ENCODE measurements around the gene TSBP1.
"Not testable (repeated sequence)": the region's sequence is repeated elsewhere in the genome, so short reads cannot be mapped to it uniquely, and the experiment has no call there.

TSBP1 gene

DNA sequence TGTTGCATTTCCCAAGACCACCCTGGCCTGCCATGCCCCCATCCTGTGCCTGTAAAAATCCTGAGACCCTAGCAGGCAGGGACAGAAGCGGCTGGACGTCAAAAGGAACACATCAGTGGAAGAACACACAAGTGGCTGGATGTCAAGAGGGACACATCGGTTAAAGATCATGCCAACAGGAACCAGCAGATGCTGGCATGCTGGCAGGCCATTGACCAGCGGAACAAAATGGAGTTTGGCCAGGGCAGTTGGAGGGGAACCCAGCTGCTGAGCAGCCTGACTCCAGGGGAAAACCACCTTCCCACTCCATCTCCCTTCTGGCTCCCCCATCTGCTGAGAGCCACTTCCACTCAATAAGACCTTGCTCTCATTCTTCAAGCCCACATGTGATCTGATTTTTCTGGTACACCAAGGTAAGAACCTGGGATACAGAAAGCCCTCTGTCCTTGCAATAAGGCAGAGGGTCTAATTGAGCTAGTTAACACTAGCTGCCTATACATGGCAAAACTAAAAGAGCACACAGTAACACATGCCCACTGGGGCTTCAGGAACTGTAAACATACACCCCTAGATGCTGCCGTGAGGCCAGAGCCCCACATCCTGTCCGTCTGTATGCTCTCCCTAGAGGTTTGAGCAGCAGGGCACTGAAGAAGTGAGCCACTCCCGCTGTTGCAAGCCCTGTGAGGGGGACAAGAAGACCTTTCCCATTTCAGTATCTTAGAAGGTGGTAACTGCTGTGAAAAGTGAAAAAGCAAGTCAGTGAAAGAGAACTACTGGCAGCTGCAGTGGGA, 4.2 kb upstream of the TSBP1 start:
- DNase-seq (ENCODE audit: low spot score) = no peak

DNA sequence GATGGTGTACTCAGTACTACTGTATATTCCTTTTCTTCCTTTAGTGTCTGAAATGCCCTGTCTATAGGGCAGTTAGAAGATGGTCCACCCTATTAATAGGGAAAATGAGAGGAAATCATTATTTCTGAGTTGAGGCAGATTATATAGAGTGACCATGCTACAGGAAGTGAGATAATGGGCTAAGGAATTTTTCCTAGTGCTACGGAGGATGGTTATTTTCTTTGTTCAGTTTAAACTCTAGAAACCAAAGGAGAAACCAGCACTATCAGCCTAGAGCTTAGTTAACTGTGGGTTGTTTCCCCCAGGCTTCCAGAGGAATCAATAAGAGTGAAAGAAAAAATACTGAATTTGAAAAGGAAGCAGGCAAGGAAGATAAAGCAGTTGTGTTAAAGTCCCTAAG, 474 bp downstream of the TSBP1 start:
- DNase-seq (ENCODE audit: low spot score) = no peak

DNA sequence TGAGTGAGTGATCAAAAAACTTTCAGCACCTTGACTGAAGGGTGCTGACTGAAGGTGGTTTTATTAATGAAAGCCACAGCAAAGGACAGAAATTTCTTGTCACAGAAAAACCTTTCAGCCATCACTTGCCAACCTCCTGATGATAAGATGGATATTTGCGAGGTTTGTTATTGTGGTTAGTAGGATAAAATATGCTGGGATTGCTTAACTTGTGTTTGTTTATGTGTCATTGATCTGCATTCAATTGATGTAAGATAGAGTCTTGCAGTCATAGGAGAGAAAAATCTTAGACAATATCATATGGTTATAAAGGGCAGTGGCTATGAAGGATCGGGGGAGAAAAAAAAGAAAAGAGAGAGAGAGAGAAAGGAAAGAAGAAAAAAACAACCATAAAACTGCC, 1.2 kb downstream of the TSBP1 start:
- no peak for DNase-seq (ENCODE audit: low spot score)

DNA sequence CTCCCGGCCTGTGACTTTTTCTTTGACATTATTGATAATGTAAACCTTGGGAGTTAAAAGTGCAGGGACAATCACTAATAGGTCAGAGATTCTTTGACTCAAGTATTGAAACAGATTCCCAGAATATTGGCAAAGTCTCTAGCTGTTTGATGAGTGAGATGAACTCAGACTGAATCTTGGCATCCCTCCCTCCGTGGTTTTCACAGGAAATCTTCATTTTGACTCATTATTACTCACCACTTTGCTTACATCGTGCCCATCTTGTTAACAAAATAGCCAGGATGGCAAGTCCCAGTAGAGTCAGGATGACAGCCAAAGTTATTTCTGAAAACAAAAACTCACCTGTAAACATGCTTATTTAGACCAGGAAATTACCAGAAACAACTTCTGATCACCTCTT, 2.0 kb downstream of the TSBP1 start:
- DNase-seq (ENCODE audit: low spot score) = no peak

DNA sequence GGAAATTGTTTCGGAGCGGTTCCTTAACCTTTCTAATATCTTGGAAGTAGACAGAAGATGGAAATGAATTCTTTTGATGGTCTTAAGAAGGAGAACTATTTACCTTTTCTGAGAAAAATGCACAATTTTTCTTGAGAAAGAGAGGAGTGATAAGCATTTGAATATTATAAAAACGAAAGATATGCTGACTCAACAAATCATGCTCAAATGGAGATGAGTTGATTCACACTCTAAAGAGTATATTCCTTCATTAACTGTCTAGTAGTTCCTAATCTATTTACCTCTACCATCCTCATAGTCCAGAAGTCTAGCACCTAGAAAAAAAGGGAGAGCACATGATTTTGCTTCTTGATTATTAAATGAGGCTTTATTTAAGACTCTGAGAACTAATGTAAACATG, 4.1 kb downstream of the TSBP1 start:
- no peak for DNase-seq (ENCODE audit: low spot score)

DNA sequence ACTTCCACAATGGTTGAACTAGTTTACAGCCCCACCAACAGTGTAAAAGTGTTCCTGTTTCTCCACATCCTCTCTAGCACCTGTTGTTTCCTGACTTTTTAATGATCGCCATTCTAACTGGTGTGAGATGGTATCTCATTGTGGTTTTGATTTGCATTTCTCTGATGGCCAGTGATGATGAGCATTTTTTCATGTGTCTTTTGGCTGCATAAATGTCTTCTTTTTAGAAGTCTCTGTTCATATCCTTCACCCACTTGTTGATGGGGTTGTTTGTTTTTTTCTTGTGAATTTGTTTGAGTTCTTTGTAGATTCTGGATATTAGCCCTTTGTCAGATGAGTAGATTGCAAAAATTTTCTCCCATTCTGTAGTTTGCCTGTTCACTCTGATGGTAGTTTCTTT, 12.5 kb downstream of the TSBP1 start:
- DNase-seq (ENCODE audit: low spot score) = not testable (repeated sequence)

DNA sequence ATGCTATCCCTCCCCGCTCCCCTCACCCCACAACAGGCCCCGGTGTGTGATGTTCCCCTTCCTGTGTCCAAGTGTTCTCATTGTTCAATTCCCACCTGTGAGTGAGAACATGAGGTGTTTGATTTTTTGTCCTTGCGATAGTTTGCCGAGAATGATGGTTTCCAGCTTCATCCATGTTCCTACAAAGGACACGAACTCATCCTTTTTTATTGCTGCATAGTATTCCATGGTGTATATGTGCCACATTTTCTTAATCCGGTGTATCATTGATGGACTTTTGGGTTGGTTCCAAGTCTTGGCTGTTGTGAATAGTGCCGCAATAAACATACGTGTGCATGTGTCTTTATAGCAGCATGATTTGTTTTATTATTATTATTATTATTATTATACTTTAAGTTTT, 13.2 kb downstream of the TSBP1 start:
- DNase-seq (ENCODE audit: low spot score) = not testable (repeated sequence)

- no peak for DNase-seq (ENCODE audit: low spot score)
These were observed 16.7 kb downstream of the TSBP1 start for GRCh38 chr6:32355018-32355417.

DNA sequence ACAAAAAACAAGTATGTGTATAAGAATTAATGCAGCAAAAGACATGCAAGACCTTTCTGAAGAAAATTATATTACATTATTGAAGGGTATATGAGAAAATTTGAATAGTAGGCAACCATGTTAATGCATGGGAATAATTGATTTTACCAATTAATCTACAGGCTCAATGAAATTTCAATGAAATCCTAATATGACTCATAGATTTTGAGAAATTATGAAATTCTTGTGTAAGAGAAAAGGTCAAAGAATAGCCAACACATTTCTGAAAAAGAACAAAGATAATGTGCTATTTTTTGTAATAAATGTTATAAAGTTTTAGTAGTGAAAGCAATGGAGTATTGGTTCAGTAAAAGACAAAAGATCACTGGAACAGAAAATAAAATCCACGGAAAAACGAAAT, 18.4 kb downstream of the TSBP1 start:
- DNase-seq (ENCODE audit: low spot score) = no peak

- no peak for DNase-seq (ENCODE audit: low spot score)
These were observed 31.5 kb downstream of the TSBP1 start for GRCh38 chr6:32340242-32340641.

DNA sequence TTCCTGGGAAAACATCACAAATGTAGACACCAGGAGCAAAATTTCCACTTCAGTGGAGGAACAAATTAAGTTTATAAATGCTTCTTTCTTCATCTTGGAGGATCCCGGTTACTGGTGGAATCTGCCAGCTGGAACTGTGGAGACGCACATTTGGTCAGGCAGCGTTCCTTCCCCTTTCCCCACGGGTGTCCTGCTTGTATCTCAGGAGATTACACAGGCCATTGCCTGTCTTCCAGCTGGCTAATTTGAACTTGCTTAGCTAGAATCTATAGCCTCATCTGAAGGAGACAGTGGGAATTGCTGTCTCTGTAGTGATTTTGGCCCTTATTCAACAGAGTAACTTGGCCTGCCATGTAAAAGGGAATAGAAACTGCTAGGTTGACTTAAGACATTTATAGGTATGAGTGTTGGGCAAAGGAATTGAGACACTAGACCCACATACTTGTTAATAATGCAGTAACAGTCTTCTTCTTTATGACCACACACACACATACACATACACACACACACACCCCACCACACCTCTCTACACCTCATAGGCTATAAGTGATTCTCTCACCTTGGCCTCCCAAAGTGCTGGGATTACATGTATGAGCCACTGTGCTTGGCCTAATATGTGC, 34.4 kb downstream of the TSBP1 start:
- DNase-seq (ENCODE audit: low spot score) = no peak

- no peak for DNase-seq (ENCODE audit: low spot score)
These were observed 39.3 kb downstream of the TSBP1 start for GRCh38 chr6:32332433-32332832.

DNA sequence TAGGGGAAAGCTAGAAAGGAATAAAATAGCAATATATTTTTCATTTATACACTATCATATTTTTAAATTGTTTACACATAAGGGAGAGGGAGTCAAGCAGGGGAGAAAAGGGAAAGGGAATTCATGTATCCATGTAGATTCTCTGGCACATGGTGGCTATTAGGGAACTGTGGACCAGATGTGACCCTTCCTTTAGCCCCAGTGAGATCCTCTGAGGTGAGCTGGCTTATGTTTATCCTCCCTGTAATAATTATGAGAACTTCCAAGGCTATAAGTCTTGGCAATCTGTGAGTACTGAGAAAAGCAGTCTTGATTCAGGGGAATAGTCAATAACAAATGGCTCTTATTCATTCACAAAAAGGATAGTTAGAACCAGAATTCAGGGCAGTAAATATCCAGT, 42.6 kb downstream of the TSBP1 start:
- DNase-seq (ENCODE audit: low spot score) = no peak

- no peak for DNase-seq (ENCODE audit: low spot score)
These were observed 44.6 kb downstream of the TSBP1 start for GRCh38 chr6:32327103-32327502.

DNA sequence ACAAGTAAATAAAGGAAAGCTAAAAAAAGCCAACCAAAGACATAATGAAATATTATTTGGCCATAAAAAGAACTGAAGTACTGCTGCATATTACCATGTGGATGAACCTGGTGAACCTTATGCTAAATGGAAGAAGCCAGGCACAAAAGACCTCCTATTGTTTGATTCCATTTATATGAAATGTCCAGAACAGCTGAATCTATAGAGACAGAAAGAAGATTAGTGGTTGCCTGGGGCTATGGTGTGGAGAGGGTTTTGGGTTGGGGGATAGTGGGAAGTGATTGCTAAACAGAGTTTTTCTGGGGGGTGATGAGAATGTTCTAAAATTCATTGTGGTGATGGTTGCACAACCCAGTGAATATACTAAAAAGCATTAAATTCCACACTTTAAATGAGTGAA, 53.2 kb downstream of the TSBP1 start:
- DNase-seq (ENCODE audit: low spot score) = no peak

GRCh38 chr6:32317541-32317940, 54.2 kb downstream of the TSBP1 start:
- no peak for DNase-seq (ENCODE audit: low spot score)

DNA sequence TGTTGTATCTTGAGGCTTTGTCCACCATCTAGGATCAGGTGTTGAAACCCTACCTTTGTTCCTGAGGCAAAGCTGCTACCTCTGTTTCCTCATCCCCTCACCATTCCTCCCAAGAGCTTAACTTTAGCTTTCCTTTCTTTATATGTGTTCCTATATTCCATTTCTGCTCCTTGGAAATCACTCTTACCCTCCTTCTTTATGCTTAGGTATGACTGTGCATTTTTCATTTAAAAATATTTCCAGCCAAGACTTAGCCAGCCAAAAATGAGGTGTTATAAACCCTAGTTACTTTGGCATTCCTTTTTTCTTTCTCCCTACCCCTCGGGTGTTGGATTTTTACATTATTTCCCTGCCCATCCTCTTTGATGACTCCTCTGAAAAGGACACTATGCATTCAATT, 57.7 kb downstream of the TSBP1 start:
- no peak for DNase-seq (ENCODE audit: low spot score)

DNA sequence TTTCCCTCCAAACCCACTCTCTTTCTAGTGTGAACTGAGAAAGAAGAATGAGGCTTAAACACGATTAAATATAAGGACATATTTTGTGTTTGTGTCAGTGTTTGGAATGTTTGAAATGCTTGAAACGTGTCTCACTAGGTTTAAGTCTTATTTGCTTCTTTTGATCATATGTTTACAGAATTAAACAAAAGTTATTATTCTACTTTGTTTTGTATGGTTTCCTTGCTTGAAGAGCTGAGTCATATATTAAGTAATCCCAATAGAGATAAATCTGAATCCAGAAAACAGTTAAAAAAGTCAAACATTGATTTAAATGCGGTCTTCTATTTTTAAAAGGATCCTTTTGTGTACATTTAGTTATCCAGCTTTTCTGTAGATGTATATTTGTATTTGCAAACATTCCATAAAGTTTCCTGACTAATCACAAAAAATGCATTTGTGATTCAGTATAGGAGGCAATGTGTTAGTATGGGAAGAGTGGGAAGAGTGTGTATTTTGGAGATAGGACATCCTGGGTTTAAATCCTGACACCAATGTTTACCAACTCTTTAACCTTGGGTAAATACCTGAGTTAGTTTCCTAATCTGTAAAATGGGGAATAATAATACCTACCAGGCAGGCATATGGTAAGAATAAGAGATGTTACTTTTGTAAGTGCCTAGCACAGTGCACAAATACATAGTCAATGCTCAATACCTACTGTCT, 72.9 kb downstream of the TSBP1 start:
- DNase-seq (ENCODE audit: low spot score) = no peak

- DNase-seq (ENCODE audit: low spot score) = not testable (repeated sequence)
These were observed 76.7 kb downstream of the TSBP1 start for GRCh38 chr6:32294980-32295379.

DNA sequence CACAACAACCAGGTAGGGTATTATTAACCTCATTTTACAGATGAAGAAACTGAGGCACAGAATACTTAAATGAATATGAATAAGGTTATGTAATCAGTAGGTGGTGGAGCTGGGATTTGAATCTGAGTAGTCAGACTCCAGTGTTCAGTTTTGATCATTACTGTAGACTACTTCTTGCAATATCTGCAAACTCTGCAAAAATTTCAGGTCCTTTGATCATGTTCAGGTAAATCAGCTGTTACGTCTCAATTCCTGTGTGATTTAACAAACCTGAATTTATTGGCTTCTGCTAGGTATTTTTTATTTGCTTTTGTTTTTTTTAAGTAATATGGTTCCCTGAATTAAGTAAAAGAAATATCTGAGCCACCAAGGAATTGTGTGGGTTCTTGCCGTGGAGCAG, 77.1 kb downstream of the TSBP1 start:
- no peak for DNase-seq (ENCODE audit: low spot score)

- DNase-seq (ENCODE audit: low spot score) = no peak
These were observed 78.0 kb downstream of the TSBP1 start for GRCh38 chr6:32293695-32294094.

DNA sequence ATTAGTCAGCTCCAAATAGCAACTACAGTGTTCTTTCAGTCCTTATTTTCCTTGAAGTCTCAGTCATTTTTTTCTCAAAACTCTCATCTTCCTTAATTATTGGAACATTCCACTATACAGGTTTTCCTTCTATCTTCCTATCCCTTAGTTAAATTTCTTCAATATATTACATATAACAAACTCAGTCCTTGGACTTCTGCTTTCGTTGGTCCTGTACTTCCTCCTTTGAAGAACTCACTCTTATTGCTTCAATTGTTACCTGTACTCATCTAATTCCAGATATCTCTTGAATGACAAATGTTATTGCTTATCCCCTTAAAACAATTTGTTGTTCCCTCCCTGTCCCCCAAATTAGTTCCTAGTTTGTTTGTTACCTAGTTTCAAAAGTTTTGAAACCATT, 80.2 kb downstream of the TSBP1 start:
- no peak for DNase-seq (ENCODE audit: low spot score)

- no peak for DNase-seq (ENCODE audit: low spot score)
These were observed 80.7 kb downstream of the TSBP1 start for GRCh38 chr6:32290886-32291450.

Data from CD4-positive, alpha-beta T cell treated with Interleukin-15 for 4 hours (primary cell).